OCI-LY1 (cell line): ENCODE results near the gene OSBPL1A.

Experiments
- H2AFZ ChIP-seq: fragments of 200-600 bp; sonication (generic), shearing (Covaris generic); 2 replicates; pipeline ENCODE4 v1.6.0; 2014; ENCODE audit warnings: antibody characterized with exemption, mild to moderate bottlenecking, low read length
- H3F3A ChIP-seq: fragments of 200-600 bp; sonication (generic), shearing (Covaris generic); 2 replicates; pipeline ENCODE4 v1.6.0; 2014; ENCODE audit warnings: mild to moderate bottlenecking, antibody characterized with exemption, low read length, moderate library complexity; ENCODE audit not compliant: insufficient read depth
- H3K27ac ChIP-seq: fragments of 200-600 bp; sonication (generic); 2 replicates; pipeline ENCODE4 v1.5.1; 2014; ENCODE audit warnings: low read length, mixed run types, mild to moderate bottlenecking, low read depth; ENCODE audit not compliant: poor library complexity, severe bottlenecking
- H3K27me3 ChIP-seq: fragments of 200-600 bp; sonication (generic); 2 replicates; pipeline ENCODE4 v1.6.0; 2014; ENCODE audit warnings: antibody characterized with exemption, mild to moderate bottlenecking, low read length, moderate library complexity; ENCODE audit not compliant: insufficient read depth
- H3K36me3 ChIP-seq: fragments of 200-600 bp; sonication (generic); 2 replicates; pipeline ENCODE4 v1.6.1; 2014; ENCODE audit warnings: mild to moderate bottlenecking, antibody characterized with exemption, low read length, moderate library complexity, mixed read lengths; ENCODE audit not compliant: insufficient read depth
- H3K4me1 ChIP-seq: fragments of 200-600 bp; sonication (generic); 2 replicates; pipeline ENCODE4 v1.5.1; 2014; ENCODE audit warnings: mild to moderate bottlenecking, low read length, moderate library complexity; ENCODE audit not compliant: insufficient read depth, severe bottlenecking
- H3K4me2 ChIP-seq: fragments of 200-600 bp; sonication (generic), shearing (Covaris generic); 2 replicates; pipeline ENCODE4 v1.6.1; 2014; ENCODE audit warnings: low read length
- H3K4me3 ChIP-seq: fragments of 200-600 bp; sonication (generic); 2 replicates; pipeline ENCODE4 v1.5.1; 2014; ENCODE audit warnings: low read length, low read depth, mild to moderate bottlenecking, mixed read lengths; ENCODE audit not compliant: poor library complexity, severe bottlenecking
- H3K79me2 ChIP-seq: fragments of 200-600 bp; shearing (Covaris generic); 2 replicates; pipeline ENCODE4 v1.6.1; 2016; ENCODE audit warnings: mixed run types, low read length, mixed read lengths; ENCODE audit not compliant: insufficient read depth
- H3K9ac ChIP-seq: fragments of 200-600 bp; sonication (generic), shearing (Covaris generic); 2 replicates; pipeline ENCODE4 v1.6.1; 2014; ENCODE audit warnings: mild to moderate bottlenecking, low read length, mixed read lengths
- H3K9me2 ChIP-seq: fragments of 200-600 bp; sonication (generic), shearing (Covaris generic); 2 replicates; pipeline ENCODE4 v1.6.1; 2014; ENCODE audit warnings: low read depth, mild to moderate bottlenecking, low read length, mixed read lengths
- H3K9me3 ChIP-seq: fragments of 200-600 bp; shearing (Covaris generic); 2 replicates; pipeline ENCODE4 v1.6.1; 2014; ENCODE audit warnings: low read length, mixed read lengths
- H4K20me1 ChIP-seq: fragments of 200-600 bp; sonication (generic), shearing (Covaris generic); 2 replicates; pipeline ENCODE4 v1.6.0; 2016; ENCODE audit warnings: mild to moderate bottlenecking, low read length; ENCODE audit not compliant: insufficient read depth
- EZH2 ChIP-seq: fragments of 200-600 bp; sonication (generic), shearing (Covaris generic); IDR thresholded peaks from 2 replicates; pipeline ENCODE4 v1.8.0; 2017; ENCODE audit warnings: borderline replicate concordance, mixed run types, mild to moderate bottlenecking, antibody characterized with exemption, low read length, moderate library complexity, mixed read lengths
- TF ChIP-seq, protein P1 (sequence below): fragments of 200-600 bp; sonication (generic), shearing (Covaris generic); IDR thresholded peaks from 2 replicates; pipeline ENCODE4 v1.5.1; 2017; ENCODE audit warnings: mild to moderate bottlenecking, antibody characterized with exemption, low read length, moderate library complexity, mixed read lengths

Gene OSBPL1A

GRCh38 chr18:24276994-24277393 is 120.6 kb downstream of the OSBPL1A start:
- TF ChIP-seq EZH2 = no peak
- TF ChIP-seq, protein P1, sequence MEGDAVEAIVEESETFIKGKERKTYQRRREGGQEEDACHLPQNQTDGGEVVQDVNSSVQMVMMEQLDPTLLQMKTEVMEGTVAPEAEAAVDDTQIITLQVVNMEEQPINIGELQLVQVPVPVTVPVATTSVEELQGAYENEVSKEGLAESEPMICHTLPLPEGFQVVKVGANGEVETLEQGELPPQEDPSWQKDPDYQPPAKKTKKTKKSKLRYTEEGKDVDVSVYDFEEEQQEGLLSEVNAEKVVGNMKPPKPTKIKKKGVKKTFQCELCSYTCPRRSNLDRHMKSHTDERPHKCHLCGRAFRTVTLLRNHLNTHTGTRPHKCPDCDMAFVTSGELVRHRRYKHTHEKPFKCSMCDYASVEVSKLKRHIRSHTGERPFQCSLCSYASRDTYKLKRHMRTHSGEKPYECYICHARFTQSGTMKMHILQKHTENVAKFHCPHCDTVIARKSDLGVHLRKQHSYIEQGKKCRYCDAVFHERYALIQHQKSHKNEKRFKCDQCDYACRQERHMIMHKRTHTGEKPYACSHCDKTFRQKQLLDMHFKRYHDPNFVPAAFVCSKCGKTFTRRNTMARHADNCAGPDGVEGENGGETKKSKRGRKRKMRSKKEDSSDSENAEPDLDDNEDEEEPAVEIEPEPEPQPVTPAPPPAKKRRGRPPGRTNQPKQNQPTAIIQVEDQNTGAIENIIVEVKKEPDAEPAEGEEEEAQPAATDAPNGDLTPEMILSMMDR = no peak
- H3K36me3 ChIP-seq = no peaks in the 10 kb centered on the region

DNA sequence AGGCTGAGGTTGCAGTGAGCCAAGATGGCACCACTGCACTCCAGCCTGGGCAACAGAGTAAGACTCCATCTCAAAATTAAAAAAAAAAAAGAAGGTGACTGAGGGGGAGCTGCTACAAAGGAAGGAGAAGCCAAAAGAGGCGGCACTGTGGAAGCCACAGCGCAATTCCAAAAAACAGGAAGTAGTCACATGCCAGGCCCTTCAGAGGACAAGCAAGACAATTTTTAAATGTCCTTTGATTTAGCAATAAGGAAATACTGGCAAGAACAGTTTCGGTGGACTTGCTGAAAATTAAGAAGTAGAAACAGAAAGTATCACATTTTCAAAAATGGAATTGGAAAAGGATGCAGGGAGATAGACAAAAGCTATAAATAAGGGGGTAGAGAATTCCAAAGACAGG is 122.8 kb downstream of the OSBPL1A start:
- Histone ChIP-seq H3K9ac (no peak overlapping the region), H3K9me3 (no peaks in the 10 kb centered on the region), H3F3A (no peaks in the 10 kb centered on the region), H3K36me3 (no peaks in the 10 kb centered on the region), H3K9me2 (no peaks in the 10 kb centered on the region), H3K4me1 (no peaks in the 10 kb centered on the region), H3K4me2 (no peak overlapping the region), H3K4me3 (no peak overlapping the region), H2AFZ (no peak overlapping the region), H3K79me2 (no peaks in the 10 kb centered on the region), H3K27ac (no peak overlapping the region), H4K20me1 (no peaks in the 10 kb centered on the region), H3K27me3 (no peaks in the 10 kb centered on the region)
- TF ChIP-seq, protein P1 = no peak
- TF ChIP-seq EZH2 = no peak

More at GRCh38 chr18:24276994-24277393, 120.6 kb downstream of the OSBPL1A start:
- H3K27me3 ChIP-seq = no peaks in the 10 kb centered on the region
- H3K9ac ChIP-seq = no peak overlapping the region
- no peak overlapping the region for H3K27ac ChIP-seq
- H3K9me2 ChIP-seq = no peaks in the 10 kb centered on the region
- no peaks in the 10 kb centered on the region for H3F3A ChIP-seq
- H3K4me3 ChIP-seq = no peak overlapping the region
- no peaks in the 10 kb centered on the region for H3K9me3 ChIP-seq
- H4K20me1 ChIP-seq = no peaks in the 10 kb centered on the region
- no peaks in the 10 kb centered on the region for H3K79me2 ChIP-seq
- H3K4me2 ChIP-seq = no peak overlapping the region
- no peaks in the 10 kb centered on the region for H3K4me1 ChIP-seq
- H2AFZ ChIP-seq = no peak overlapping the region

- no peaks in the 10 kb centered on the region for H3K36me3 ChIP-seq
- no peaks in the 10 kb centered on the region for H3K27me3 ChIP-seq
- H3F3A ChIP-seq = no peaks in the 10 kb centered on the region
- H3K9ac ChIP-seq = no peak overlapping the region
- H3K9me3 ChIP-seq = no peaks in the 10 kb centered on the region
- H3K9me2 ChIP-seq = no peaks in the 10 kb centered on the region
- H3K4me1 ChIP-seq = no peaks in the 10 kb centered on the region
- no peak overlapping the region for H3K27ac ChIP-seq
- no peak overlapping the region for H3K4me3 ChIP-seq
- no peaks in the 10 kb centered on the region for H3K79me2 ChIP-seq
- no peak overlapping the region for H3K4me2 ChIP-seq
- TF ChIP-seq EZH2 = no peak
- TF ChIP-seq, protein P1 = no peak
- no peak overlapping the region for H2AFZ ChIP-seq
- no peaks in the 10 kb centered on the region for H4K20me1 ChIP-seq
Observed at GRCh38 chr18:24273596-24273995, 124.0 kb downstream of the OSBPL1A start.
